Adrenal gland (tissue), 12 donors: Measurements from ENCODE around the gene ANXA6. TPM values are rescaled to one million over a fixed set of nuclear protein-coding genes. Genes with fewer than 3 reads are reported as not detected.

Experiments
- DNase-seq, 7 donors: peaks; one replicate each; pipeline ENCODE4 v3.0.0-alpha.2; 2019 to 2020
- H3K27ac ChIP-seq, 5 donors: fragments of 200-600 bp; sonication (generic) in 4 of 5; 1 replicate in 3 of 5; 2 replicates in 2 of 5; pipeline versions ENCODE4 v1.5.1 to v1.8.0; 2016 to 2020; ENCODE audit warnings: mild to moderate bottlenecking in 1 of 5
- H3K27me3 ChIP-seq: fragments of 200-600 bp; 2 replicates; pipeline ENCODE4 v1.8.0; 2021
- H3K36me3 ChIP-seq, 2 donors: fragments of 200-600 bp; replicated peaks in 1 of 2; 1 replicate in 1 of 2; 2 replicates in 1 of 2; pipeline versions ENCODE4 v1.5.1 to v1.8.0; 2018 to 2022
- H3K4me1 ChIP-seq, 2 donors: fragments of 200-600 bp; replicated peaks in 1 of 2; 1 replicate in 1 of 2; 2 replicates in 1 of 2; pipeline versions ENCODE4 v1.5.1 to v1.8.0; 2018 to 2021
- H3K4me3 ChIP-seq, 4 donors: fragments of 200-600 bp; sonication (generic) in 3 of 4; one replicate each; pipeline ENCODE4 v1.5.1; 2016 to 2018
- H3K9me3 ChIP-seq, 3 donors: fragments of 200-600 bp; sonication (generic) in 1 of 3; replicated peaks in 1 of 3; 1 replicate in 2 of 3; 2 replicates in 1 of 3; pipeline versions ENCODE4 v1.5.1 to v1.8.0; 2016 to 2021
- CTCF ChIP-seq, 6 experiments: fragments of 450-650 bp in 4 of 6; fragments of 200-600 bp in 2 of 6; sonication (generic) in 1 of 6; IDR thresholded peaks; 1 replicate in 5 of 6; 2 replicates in 1 of 6; pipeline versions ENCODE4 v1.5.1 to v1.8.0; 2016 to 2021; ENCODE audit warnings: antibody characterized with exemption in 6 of 6, mild to moderate bottlenecking in 2 of 6, moderate library complexity in 1 of 6
- POLR2A ChIP-seq, 2 donors: fragments of 450-650 bp; IDR thresholded peaks; one replicate each; pipeline ENCODE4 v1.6.1; 2017; ENCODE audit warnings: antibody characterized with exemption in 2 of 2, mild to moderate bottlenecking in 2 of 2, moderate library complexity in 1 of 2
- WGBS, 4 donors: extraction: QIAGEN DNeasy Blood & Tissue Kit in 2 of 4; methylation state at CpG; one replicate each; pipeline versions ENCODE4 v1.1.5 to v1.1.7; 2013 to 2017; 5-methylcytosine and 5-hydroxymethylcytosine counted together
- intact Hi-C, 2 donors: fragments of 100-400 bp; cut with DNase I; formaldehyde crosslinking; loops; one replicate each; pipeline versions ENCODE4 v1.14.1 to v1.15.0; 2022 to 2023
- polyA plus RNA-seq, 3 donors: library from polyadenylated mRNA; stranded (reverse); fragments of 200-250 nt in 2 of 3; fragments of 350-450 nt in 1 of 3; fragmentation: Illumina TruSeq in 1 of 3; extraction: RNeasy Lipid Tissue Mini Kit (QIAGEN cat#74804) in 1 of 3; gene quantifications; one replicate each; pipeline ENCODE4 v1.2.3, GENCODE V29; 2013 to 2014
- total RNA-seq, 9 donors: library from RNA; depleted of rRNA in 4 of 9; stranded (reverse); fragments of >200 nt in 4 of 9; fragments of 120-200 nt in 1 of 9; fragmentation: NEBNext Ultra II Directional in 1 of 9; extraction: Animal tissue kit (Norgen Biotek cat#: 25700) in 1 of 9; gene quantifications; one replicate each; pipeline versions ENCODE4 v1.1.0 to v1.2.4, GENCODE V29; 2013 to 2023
- donor health status: healthy with polysubstance abuse.
- donor health status: Bipolar disorder and iron deficiency.
- donor health status: DM: yes; HTN: yes; CAD: no.
- donor health status: DM: no; HTN: no; CAD: no.
- donor health status: DM: no; HTN: no; CAD: no.
- donor health status: DM: yes; HTN: yes; CAD: no.

ANXA6 gene
- total and polyA plus RNA-seq, 12 donors = 115 to 382 (median 212) TPM

- H3K4me1 ChIP-seq = peaks cover 5 to 9% of the 10 kb centered on the region in 2 donors
- intact Hi-C loops = no loop called here
- peak overlapping the region in 1 of 5 donors; percentile 21 for H3K27ac ChIP-seq
- peaks cover 0 to 88% of the 10 kb centered on the region in 2 donors for H3K36me3 ChIP-seq
- H3K27me3 ChIP-seq = no peaks in the 10 kb centered on the region
- TF ChIP-seq CTCF (IDR thresholded peaks at IDR 0.05) (no peak), POLR2A (IDR thresholded peaks at IDR 0.05) (no peak)
- peak in 5 of 7 donors; percentile 50 to 74 (median 62) for DNase-seq
- no peaks in the 10 kb centered on the region for H3K9me3 ChIP-seq
- whole genome bisulfite sequencing, 4 donors = 42 to 100% (median 55%) methylated on average over 1 to 8 of the region's 8 CpGs
- H3K4me3 ChIP-seq = no peak overlapping the region
Measured at GRCh38 chr5:151108566-151108965, 49.0 kb downstream of the ANXA6 start.

GRCh38 chr5:151107738-151108520, 49.6 kb downstream of the ANXA6 start:
- Histone ChIP-seq H3K4me1 (peaks cover 5 to 9% of the 10 kb centered on the region in 2 donors), H3K9me3 (no peaks in the 10 kb centered on the region), H3K27me3 (no peaks in the 10 kb centered on the region), H3K27ac (peak overlapping the region in 1 of 5 donors; percentile 21), H3K4me3 (no peak overlapping the region), H3K36me3 (peaks cover 0 to 91% of the 10 kb centered on the region in 2 donors)
- TF ChIP-seq POLR2A (IDR thresholded peaks at IDR 0.05) (peak in 1 of 2 donors; percentile 15), CTCF (IDR thresholded peaks at IDR 0.05) (no peak)
- intact Hi-C loops = no loop called here
- WGBS, 4 donors = 76 to 88% (median 86%) methylated on average over 10 to 11 of the region's 11 CpGs
- peak in 1 of 7 donors; percentile 24 for DNase-seq

GRCh38 chr5:151107084-151107483, 50.5 kb downstream of the ANXA6 start:
- TF ChIP-seq CTCF (IDR thresholded peaks at IDR 0.05) = no peak
- TF ChIP-seq POLR2A (IDR thresholded peaks at IDR 0.05) = no peak
- peaks cover 0 to 91% of the 10 kb centered on the region in 2 donors for H3K36me3 ChIP-seq
- no peak for DNase-seq
- peaks cover 5 to 9% of the 10 kb centered on the region in 2 donors for H3K4me1 ChIP-seq
- no peaks in the 10 kb centered on the region for H3K27me3 ChIP-seq
- H3K4me3 ChIP-seq = no peak overlapping the region
- no peaks in the 10 kb centered on the region for H3K9me3 ChIP-seq
- 78 to 89% (median 81%) methylated on average over 7 of the region's 7 CpGs for WGBS, 4 donors
- intact Hi-C loops = no loop called here
- peak overlapping the region in 1 of 5 donors; percentile 2 for H3K27ac ChIP-seq

- H3K9me3 ChIP-seq = no peaks in the 10 kb centered on the region
- no peak for DNase-seq
- intact Hi-C loops = no loop called here
- peaks cover 0 to 93% of the 10 kb centered on the region in 2 donors for H3K36me3 ChIP-seq
- H3K4me3 ChIP-seq = no peak overlapping the region
- WGBS, 4 donors = 92 to 100% (median 97%) methylated on average over 2 of the region's 2 CpGs
- H3K27me3 ChIP-seq = no peaks in the 10 kb centered on the region
- TF ChIP-seq POLR2A (IDR thresholded peaks at IDR 0.05) (no peak), CTCF (IDR thresholded peaks at IDR 0.05) (no peak)
- H3K4me1 ChIP-seq = peaks cover 6 to 12% of the 10 kb centered on the region in 2 donors
- H3K27ac ChIP-seq = no peak overlapping the region
Measured at GRCh38 chr5:151106509-151106908, 51.1 kb downstream of the ANXA6 start.
